Keratinocyte (primary cell): Measurements from ENCODE around the gene ATF6. TPM values are rescaled to one million over a fixed set of nuclear protein-coding genes. Genes with fewer than 3 reads are reported as not detected.

Experiments used
- DNase-seq: peaks from one replicate; pipeline ENCODE4 v3.0.0-alpha.2; 2011; ENCODE audit warnings: low read depth, missing footprints, low spot score
- FAIRE-seq: peaks from 2 replicates; lab custom pipeline; 2011; peaks lifted over from hg19 to GRCh38; lab: Jason Lieb, UNC
- H2AFZ ChIP-seq: 2 replicates; pipeline ENCODE4 v1.6.0; 2012; ENCODE audit warnings: low read length, control low read depth, inconsistent platforms; ENCODE audit not compliant: control insufficient read depth
- H3K27ac ChIP-seq: 2 replicates; pipeline ENCODE4 v1.5.1; 2011; ENCODE audit warnings: low read length; ENCODE audit not compliant: control insufficient read depth, insufficient read depth
- H3K27me3 ChIP-seq: 3 replicates; pipeline ENCODE4 v1.6.0; 2011; ENCODE audit warnings: low read length; ENCODE audit not compliant: control insufficient read depth, insufficient read depth; ENCODE audit errors: extremely low read depth
- H3K36me3 ChIP-seq, 2 experiments: 2 replicates in 1 of 2; 3 replicates in 1 of 2; pipeline ENCODE4 v1.5.1; 2011; ENCODE audit warnings: low read length in 2 of 2, mild to moderate bottlenecking in 1 of 2; ENCODE audit not compliant: control insufficient read depth in 2 of 2, insufficient read depth in 2 of 2; ENCODE audit errors: extremely low read depth in 1 of 2
- H3K4me1 ChIP-seq: 3 replicates; pipeline ENCODE4 v1.5.1; 2011; ENCODE audit warnings: low read length; ENCODE audit not compliant: control insufficient read depth, insufficient read depth; ENCODE audit errors: extremely low read depth
- H3K4me2 ChIP-seq: 3 replicates; pipeline ENCODE4 v1.6.0; 2011; ENCODE audit warnings: low read depth, low read length; ENCODE audit not compliant: control insufficient read depth, insufficient read depth; ENCODE audit errors: extremely low read depth
- H3K4me3 ChIP-seq, 3 experiments: fragments of 200-600 bp in 1 of 3; sonication (generic) in 1 of 3; 2 replicates in 2 of 3; 3 replicates in 1 of 3; pipeline ENCODE4 v1.5.1; 2011 to 2016; ENCODE audit warnings: low read length in 3 of 3, mild to moderate bottlenecking in 3 of 3, control low read depth in 2 of 3, inconsistent platforms in 1 of 3, low read depth in 1 of 3, mixed read lengths in 1 of 3, mixed run types in 1 of 3, moderate library complexity in 1 of 3; ENCODE audit not compliant: control insufficient read depth in 2 of 3, insufficient read depth in 2 of 3; ENCODE audit errors: extremely low read depth in 1 of 3
- H3K79me2 ChIP-seq: 2 replicates; pipeline ENCODE4 v1.6.0; 2012; ENCODE audit warnings: low read length; ENCODE audit not compliant: control insufficient read depth, insufficient read depth
- H3K9ac ChIP-seq: 3 replicates; pipeline ENCODE4 v1.6.0; 2011; ENCODE audit warnings: low read length; ENCODE audit not compliant: control insufficient read depth, insufficient read depth; ENCODE audit errors: extremely low read depth
- H3K9me1 ChIP-seq: 3 replicates; pipeline ENCODE4 v1.6.0; 2011; ENCODE audit warnings: low read length; ENCODE audit not compliant: control insufficient read depth, insufficient read depth; ENCODE audit errors: extremely low read depth
- H3K9me3 ChIP-seq: 2 replicates; pipeline ENCODE4 v1.5.1; 2012; ENCODE audit warnings: low read depth, low read length; ENCODE audit not compliant: control insufficient read depth
- H4K20me1 ChIP-seq: 3 replicates; pipeline ENCODE4 v1.6.0; 2011; ENCODE audit warnings: low read length; ENCODE audit not compliant: control insufficient read depth, insufficient read depth; ENCODE audit errors: extremely low read depth
- EZH2 ChIP-seq: IDR thresholded peaks from one replicate; pipeline ENCODE4 v1.6.1; 2012; ENCODE audit warnings: inconsistent platforms, mild to moderate bottlenecking, low read length, moderate library complexity
- dilution Hi-C: fragments of 300-500 bp; cut with MboI; formaldehyde crosslinking; loops from one replicate; pipeline ENCODE4 v1.7.0; 2020; ENCODE audit warnings: low sequenced_read_pairs; ENCODE audit not compliant: extremely low pct_ligation_motif_present
- polyA plus RNA-seq, 5 experiments: library from polyadenylated mRNA; depleted of rRNA in 3 of 5; stranded (reverse) in 3 of 5; stranded (forward) in 1 of 5; unstranded in 1 of 5; fragments of >200 nt; gene quantifications; 1 replicate in 1 of 5; 2 replicates in 3 of 5; 3 replicates in 1 of 5; pipeline versions ENCODE4 v1.2.1 to v1.2.3, GENCODE V29; 2011 to 2012; ENCODE audit warnings: missing spikeins in 2 of 5, low read depth in 1 of 5, low replicate concordance in 1 of 5
- TF ChIP-seq, protein P1 (sequence below), 3 experiments: IDR thresholded peaks in 1 of 3; conservative IDR thresholded peaks in 1 of 3; optimal IDR thresholded peaks in 1 of 3; 2 replicates in 2 of 3; 3 replicates in 1 of 3; pipeline versions ENCODE3 to v1.5.1; 2011; ENCODE audit warnings: low read length in 3 of 3, mild to moderate bottlenecking in 3 of 3, moderate library complexity in 2 of 3, control low read depth in 1 of 3, inconsistent platforms in 1 of 3; ENCODE audit not compliant: insufficient read depth in 2 of 3; ENCODE audit errors: extremely low read depth in 1 of 3

Gene ATF6
- polyA plus RNA-seq, 1 donor (not counting 4 experiments of a cell fraction or from before 2014, with no cell fraction given): 19.7 TPM

DNA sequence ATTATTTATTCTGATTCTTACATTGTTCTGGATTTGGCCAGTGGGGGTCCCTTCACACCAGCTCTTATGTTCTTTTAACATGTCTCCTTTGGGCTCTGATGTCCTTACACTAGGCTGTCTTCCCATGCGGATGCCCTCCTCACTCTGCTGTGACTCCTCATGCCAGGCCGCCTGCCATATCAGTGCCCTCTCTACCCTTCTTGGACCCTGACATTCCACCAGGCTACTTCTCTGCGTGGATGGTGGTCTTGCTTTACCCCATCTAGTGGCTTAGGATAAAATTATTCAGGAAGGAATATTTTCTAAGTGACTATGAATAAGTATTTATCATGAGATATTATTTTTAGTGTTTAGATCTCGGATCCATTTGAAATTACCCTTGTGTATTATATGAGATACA lies 21.2 kb downstream of the ATF6 start:
- H3K4me1 ChIP-seq: peaks cover 7% of the 10 kb centered on the region
- no peak for DNase-seq
- H3K27me3 ChIP-seq: no peaks in the 10 kb centered on the region
- H3K79me2 ChIP-seq: no peaks in the 10 kb centered on the region
- dilution Hi-C loops: no loop called here
- no peak overlapping the region for H3K27ac ChIP-seq
- no peak for FAIRE-seq
- TF ChIP-seq EZH2: no peak
- TF ChIP-seq, protein P1, sequence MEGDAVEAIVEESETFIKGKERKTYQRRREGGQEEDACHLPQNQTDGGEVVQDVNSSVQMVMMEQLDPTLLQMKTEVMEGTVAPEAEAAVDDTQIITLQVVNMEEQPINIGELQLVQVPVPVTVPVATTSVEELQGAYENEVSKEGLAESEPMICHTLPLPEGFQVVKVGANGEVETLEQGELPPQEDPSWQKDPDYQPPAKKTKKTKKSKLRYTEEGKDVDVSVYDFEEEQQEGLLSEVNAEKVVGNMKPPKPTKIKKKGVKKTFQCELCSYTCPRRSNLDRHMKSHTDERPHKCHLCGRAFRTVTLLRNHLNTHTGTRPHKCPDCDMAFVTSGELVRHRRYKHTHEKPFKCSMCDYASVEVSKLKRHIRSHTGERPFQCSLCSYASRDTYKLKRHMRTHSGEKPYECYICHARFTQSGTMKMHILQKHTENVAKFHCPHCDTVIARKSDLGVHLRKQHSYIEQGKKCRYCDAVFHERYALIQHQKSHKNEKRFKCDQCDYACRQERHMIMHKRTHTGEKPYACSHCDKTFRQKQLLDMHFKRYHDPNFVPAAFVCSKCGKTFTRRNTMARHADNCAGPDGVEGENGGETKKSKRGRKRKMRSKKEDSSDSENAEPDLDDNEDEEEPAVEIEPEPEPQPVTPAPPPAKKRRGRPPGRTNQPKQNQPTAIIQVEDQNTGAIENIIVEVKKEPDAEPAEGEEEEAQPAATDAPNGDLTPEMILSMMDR (optimal IDR thresholded peaks at IDR 0.05 in 1 of 3, IDR thresholded peaks at IDR 0.05 in 1 of 3, conservative IDR thresholded peaks at IDR 0.05 in 1 of 3; ENCODE audit: extremely low read depth in 1 of 3, insufficient read depth in 2 of 3, low read length in 3 of 3): no peak
- no peaks in the 10 kb centered on the region for H3K9me1 ChIP-seq
- no peak overlapping the region for H2AFZ ChIP-seq
- H3K4me3 ChIP-seq: no peak overlapping the region
- no peak overlapping the region for H3K9ac ChIP-seq
- H3K36me3 ChIP-seq: peaks cover 0 to 5% of the 10 kb centered on the region in 2 experiments
- no peaks in the 10 kb centered on the region for H4K20me1 ChIP-seq
- no peaks in the 10 kb centered on the region for H3K9me3 ChIP-seq
- H3K4me2 ChIP-seq: no peak overlapping the region

DNA sequence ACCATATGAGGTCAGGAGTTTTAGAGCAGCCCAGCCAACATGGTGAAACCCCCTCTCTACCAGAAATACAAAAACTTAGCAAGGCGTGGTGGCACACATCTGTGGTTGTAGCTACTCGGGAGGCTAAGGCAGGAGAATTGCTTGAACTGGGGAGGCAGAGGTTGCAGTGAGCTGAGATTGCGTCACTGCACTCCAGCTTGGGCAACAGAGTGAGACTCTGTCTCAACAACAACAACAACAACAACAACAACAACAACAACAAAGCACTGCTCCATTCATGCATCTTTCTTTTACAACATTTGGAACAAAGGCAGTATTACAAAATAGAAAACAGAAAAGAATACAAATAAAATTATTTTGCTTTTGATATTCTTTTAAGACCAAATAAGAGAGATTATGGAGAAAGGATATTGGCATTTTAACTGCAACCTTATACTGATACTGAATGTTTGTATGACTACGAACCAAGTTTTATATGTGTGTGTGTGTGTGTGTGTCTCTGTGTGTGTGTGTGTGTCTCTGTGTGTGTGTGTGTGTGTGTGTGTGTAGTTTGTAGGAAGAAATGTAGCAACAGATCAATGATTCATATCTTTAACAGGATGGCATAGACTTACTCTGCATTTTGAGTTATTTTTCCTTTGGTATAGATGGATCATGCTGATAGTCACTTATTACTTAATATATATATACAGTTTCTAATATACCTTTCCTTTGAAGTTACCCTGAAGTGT lies 24.6 kb downstream of the ATF6 start:
- Histone ChIP-seq H3K36me3 (peaks cover 0 to 3% of the 10 kb centered on the region in 2 experiments), H3K79me2 (no peaks in the 10 kb centered on the region), H3K4me2 (no peak overlapping the region), H3K9me3 (no peaks in the 10 kb centered on the region), H3K4me1 (peaks cover 16% of the 10 kb centered on the region), H3K9me1 (no peaks in the 10 kb centered on the region), H3K27ac (no peak overlapping the region), H3K4me3 (no peak overlapping the region), H2AFZ (no peak overlapping the region), H3K27me3 (no peaks in the 10 kb centered on the region), H3K9ac (no peak overlapping the region), H4K20me1 (no peaks in the 10 kb centered on the region)
- FAIRE-seq (no peak), DNase-seq (no peak)
- dilution Hi-C loops: no loop called here
- TF ChIP-seq, protein P1 (optimal IDR thresholded peaks at IDR 0.05 in 1 of 3, IDR thresholded peaks at IDR 0.05 in 1 of 3, conservative IDR thresholded peaks at IDR 0.05 in 1 of 3; ENCODE audit: extremely low read depth in 1 of 3, insufficient read depth in 2 of 3, low read length in 3 of 3): no peak
- no peak for TF ChIP-seq EZH2
